Measurements from ENCODE around the gene HOXC10.

Gene HOXC10

GRCh38 chr12:54020591-54021405 is 35.9 kb downstream of the HOXC10 start:
- Histone ChIP-seq H3K9me3 (ENCODE audit: insufficient read depth, low read length) (no peaks in the 10 kb centered on the region), H3K79me2 (ENCODE audit: low read length) (no peaks in the 10 kb centered on the region), H3K4me2 (ENCODE audit: low read length) (peak overlapping the region; percentile 91), H3K4me3 (ENCODE audit: low read length) (peak overlapping the region; percentile 71), H3K36me3 (replicated peaks; ENCODE audit: low read depth, low read length) (no peaks in the 10 kb centered on the region), H4K20me1 (ENCODE audit: insufficient read depth, low read length) (no peaks in the 10 kb centered on the region), H3K27me3 (ENCODE audit: low read depth, low read length) (0 out of 2 replicates have a peak, but pooled peaks cover 4% of the 10 kb centered on the region), H2AFZ (ENCODE audit: low read depth, low read length) (no peak overlapping the region), H3K27ac (ENCODE audit: low read length) (peak overlapping the region; percentile 44; the same call in 1 of the 2 replicates), H3K9ac (ENCODE audit: low read length) (peak overlapping the region; percentile 65), H3K4me1 (ENCODE audit: low read length) (peaks cover 60% of the 10 kb centered on the region)
- TF ChIP-seq, protein P1, sequence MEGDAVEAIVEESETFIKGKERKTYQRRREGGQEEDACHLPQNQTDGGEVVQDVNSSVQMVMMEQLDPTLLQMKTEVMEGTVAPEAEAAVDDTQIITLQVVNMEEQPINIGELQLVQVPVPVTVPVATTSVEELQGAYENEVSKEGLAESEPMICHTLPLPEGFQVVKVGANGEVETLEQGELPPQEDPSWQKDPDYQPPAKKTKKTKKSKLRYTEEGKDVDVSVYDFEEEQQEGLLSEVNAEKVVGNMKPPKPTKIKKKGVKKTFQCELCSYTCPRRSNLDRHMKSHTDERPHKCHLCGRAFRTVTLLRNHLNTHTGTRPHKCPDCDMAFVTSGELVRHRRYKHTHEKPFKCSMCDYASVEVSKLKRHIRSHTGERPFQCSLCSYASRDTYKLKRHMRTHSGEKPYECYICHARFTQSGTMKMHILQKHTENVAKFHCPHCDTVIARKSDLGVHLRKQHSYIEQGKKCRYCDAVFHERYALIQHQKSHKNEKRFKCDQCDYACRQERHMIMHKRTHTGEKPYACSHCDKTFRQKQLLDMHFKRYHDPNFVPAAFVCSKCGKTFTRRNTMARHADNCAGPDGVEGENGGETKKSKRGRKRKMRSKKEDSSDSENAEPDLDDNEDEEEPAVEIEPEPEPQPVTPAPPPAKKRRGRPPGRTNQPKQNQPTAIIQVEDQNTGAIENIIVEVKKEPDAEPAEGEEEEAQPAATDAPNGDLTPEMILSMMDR (IDR thresholded peaks at IDR 0.05; ENCODE audit: low read depth, low read length): no peak
- TF ChIP-seq EZH2phosphoT487 (IDR thresholded peaks at IDR 0.05; ENCODE audit: low read depth): no peak

GRCh38 chr12:54021432-54022013 is 36.6 kb downstream of the HOXC10 start:
- no peaks in the 10 kb centered on the region for H4K20me1 ChIP-seq (ENCODE audit: insufficient read depth, low read length)

DNA sequence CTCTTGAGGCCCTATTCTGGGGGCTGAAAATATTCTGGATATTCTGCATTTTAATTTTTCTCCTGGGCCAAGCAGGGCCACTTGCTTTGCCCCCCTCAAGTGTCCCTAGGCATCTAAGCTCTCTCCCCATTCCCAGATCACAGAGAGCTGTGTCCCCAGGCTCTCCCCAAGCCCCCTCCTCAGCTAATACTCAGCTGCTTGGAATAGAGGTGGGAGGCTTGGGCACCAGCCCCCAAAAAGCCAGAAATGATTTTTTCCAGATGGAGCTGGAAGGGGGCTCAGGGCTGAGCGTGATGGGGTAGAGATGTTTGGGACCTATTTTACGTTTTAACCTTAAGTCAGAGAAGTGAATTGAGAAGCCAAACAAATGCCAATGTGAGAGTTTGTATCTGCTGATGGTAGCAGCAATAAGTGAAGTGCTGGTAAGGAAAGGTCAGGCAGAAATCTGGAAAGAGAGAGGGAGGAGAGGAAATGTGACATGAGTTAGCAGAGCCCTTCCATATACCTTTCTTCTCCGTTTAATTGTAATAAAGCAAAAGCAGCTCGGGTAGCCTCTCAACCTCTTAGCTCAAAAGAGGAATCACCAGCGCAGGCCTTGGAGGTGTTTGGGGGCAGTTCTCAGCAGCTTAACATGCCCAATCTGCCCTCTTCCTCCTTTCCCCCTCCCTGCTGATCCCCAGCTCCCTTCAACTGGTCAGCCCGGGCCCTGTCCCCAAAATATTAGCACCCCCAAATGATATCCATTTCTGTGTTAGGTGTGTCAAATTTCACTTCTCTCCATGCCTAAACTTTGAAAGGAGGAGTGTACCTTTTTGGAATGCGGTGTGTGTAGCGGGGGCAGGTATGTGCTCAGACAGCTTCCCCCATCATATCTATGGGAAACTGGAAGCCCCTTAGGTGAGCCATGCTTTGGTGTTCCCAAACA is 38.3 kb downstream of the HOXC10 start:
- Histone ChIP-seq H3K9me3 (ENCODE audit: insufficient read depth, low read length) (no peaks in the 10 kb centered on the region), H3K27me3 (ENCODE audit: low read depth, low read length) (no peaks in the 10 kb centered on the region), H3K27ac (ENCODE audit: low read length) (no peak overlapping the region), H4K20me1 (ENCODE audit: insufficient read depth, low read length) (no peaks in the 10 kb centered on the region), H3K4me1 (ENCODE audit: low read length) (peaks cover 82% of the 10 kb centered on the region), H2AFZ (ENCODE audit: low read depth, low read length) (no peak overlapping the region), H3K79me2 (ENCODE audit: low read length) (no peaks in the 10 kb centered on the region), H3K4me2 (ENCODE audit: low read length) (no peak overlapping the region), H3K4me3 (ENCODE audit: low read length) (no peak overlapping the region), H3K36me3 (replicated peaks; ENCODE audit: low read depth, low read length) (no peaks in the 10 kb centered on the region), H3K9ac (ENCODE audit: low read length) (no peak overlapping the region)
- TF ChIP-seq EZH2phosphoT487 (IDR thresholded peaks at IDR 0.05; ENCODE audit: low read depth): no peak
- TF ChIP-seq, protein P1 (IDR thresholded peaks at IDR 0.05; ENCODE audit: low read depth, low read length): no peak

More at GRCh38 chr12:54021432-54022013, 36.6 kb downstream of the HOXC10 start:
- H3K9me3 ChIP-seq (ENCODE audit: insufficient read depth, low read length): no peaks in the 10 kb centered on the region
- no peaks in the 10 kb centered on the region for H3K79me2 ChIP-seq (ENCODE audit: low read length)
- peak overlapping the region; percentile 66 for H2AFZ ChIP-seq (ENCODE audit: low read depth, low read length)
- H3K4me1 ChIP-seq (ENCODE audit: low read length): peaks cover 67% of the 10 kb centered on the region
- no peak for TF ChIP-seq EZH2phosphoT487 (IDR thresholded peaks at IDR 0.05; ENCODE audit: low read depth)
- TF ChIP-seq, protein P1 (IDR thresholded peaks at IDR 0.05; ENCODE audit: low read depth, low read length): peak; percentile 36
- peak overlapping the region; percentile 44; the same call in 1 of the 2 replicates for H3K27ac ChIP-seq (ENCODE audit: low read length)
- H3K4me3 ChIP-seq (ENCODE audit: low read length): peak overlapping the region; percentile 71
- peak overlapping the region; percentile 65 for H3K9ac ChIP-seq (ENCODE audit: low read length)
- no peaks in the 10 kb centered on the region for H3K27me3 ChIP-seq (ENCODE audit: low read depth, low read length)
- no peaks in the 10 kb centered on the region for H3K36me3 ChIP-seq (replicated peaks; ENCODE audit: low read depth, low read length)
- H3K4me2 ChIP-seq (ENCODE audit: low read length): peak overlapping the region; percentile 91
